ENCODE measurements around the gene SLC50A1.
"Not testable (repeated sequence)": the region's sequence is repeated elsewhere in the genome, so short reads cannot be mapped to it uniquely, and the experiment has no call there.

Gene SLC50A1

DNA sequence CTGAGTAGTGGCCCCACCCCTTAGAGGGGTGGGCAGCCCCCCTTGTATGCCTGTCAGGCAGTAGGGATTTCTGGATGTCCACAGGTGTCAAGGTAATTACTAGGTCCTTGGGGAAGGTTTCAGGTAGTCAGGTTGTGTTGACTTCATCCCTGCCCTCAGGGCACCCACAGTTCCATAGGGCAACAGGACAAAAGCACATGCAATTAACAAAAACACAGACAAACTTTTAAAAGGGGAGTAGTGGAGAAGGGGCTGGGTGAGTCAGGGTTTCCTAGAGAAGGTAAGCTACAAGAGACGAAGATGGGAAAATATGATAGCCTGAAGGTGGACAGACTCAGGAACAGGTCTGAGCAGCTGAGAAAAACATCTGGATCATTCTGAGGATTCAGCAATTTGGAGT lies 23.3 kb downstream of the SLC50A1 start:
- Histone ChIP-seq H4K20me1 (ENCODE audit: insufficient read depth) (no peaks in the 10 kb centered on the region), H2AFZ (ENCODE audit: low read depth) (no peak overlapping the region), H3K4me1 (ENCODE audit: low read depth, poor library complexity, severe bottlenecking) (no peaks in the 10 kb centered on the region), H3K79me2 (ENCODE audit: insufficient read depth, low read depth) (no peaks in the 10 kb centered on the region), H3K4me3 (IDR thresholded peaks at IDR 0.05; ENCODE audit: insufficient read depth, low read depth, low read length) (no peak overlapping the region), H3K9ac (no peak overlapping the region), H3K36me3 (ENCODE audit: insufficient read depth) (no peaks in the 10 kb centered on the region), H3K27me3 (ENCODE audit: insufficient read depth, low read depth) (no peaks in the 10 kb centered on the region; the same call in 1 of the 2 replicates), H3K27ac (no peak overlapping the region), H3K4me2 (no peak overlapping the region)
- TF ChIP-seq, protein P1, sequence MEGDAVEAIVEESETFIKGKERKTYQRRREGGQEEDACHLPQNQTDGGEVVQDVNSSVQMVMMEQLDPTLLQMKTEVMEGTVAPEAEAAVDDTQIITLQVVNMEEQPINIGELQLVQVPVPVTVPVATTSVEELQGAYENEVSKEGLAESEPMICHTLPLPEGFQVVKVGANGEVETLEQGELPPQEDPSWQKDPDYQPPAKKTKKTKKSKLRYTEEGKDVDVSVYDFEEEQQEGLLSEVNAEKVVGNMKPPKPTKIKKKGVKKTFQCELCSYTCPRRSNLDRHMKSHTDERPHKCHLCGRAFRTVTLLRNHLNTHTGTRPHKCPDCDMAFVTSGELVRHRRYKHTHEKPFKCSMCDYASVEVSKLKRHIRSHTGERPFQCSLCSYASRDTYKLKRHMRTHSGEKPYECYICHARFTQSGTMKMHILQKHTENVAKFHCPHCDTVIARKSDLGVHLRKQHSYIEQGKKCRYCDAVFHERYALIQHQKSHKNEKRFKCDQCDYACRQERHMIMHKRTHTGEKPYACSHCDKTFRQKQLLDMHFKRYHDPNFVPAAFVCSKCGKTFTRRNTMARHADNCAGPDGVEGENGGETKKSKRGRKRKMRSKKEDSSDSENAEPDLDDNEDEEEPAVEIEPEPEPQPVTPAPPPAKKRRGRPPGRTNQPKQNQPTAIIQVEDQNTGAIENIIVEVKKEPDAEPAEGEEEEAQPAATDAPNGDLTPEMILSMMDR (conservative IDR thresholded peaks at IDR 0.05; ENCODE audit: low read depth, low read length), result no peak

DNA sequence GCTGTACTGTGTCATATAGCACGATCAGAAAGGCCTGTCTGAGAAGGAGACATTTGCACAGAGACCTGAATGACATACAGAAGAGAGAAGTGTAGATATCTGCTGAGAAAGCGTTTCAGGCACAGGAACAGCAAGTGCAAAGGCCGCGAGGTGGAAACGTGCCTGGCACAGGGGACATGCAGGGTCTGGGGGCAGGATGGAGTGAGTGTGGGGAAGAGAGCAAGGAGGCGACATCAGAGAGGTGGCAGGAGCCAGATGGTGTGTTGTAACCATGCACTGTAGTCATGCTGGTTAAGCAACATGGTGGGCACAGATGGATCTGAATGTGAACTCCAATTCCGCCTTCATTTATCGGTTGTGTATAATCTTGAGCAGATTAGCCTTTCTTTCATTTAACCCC lies 24.5 kb downstream of the SLC50A1 start:
- H3K36me3 ChIP-seq (ENCODE audit: insufficient read depth), result no peaks in the 10 kb centered on the region
- H3K4me2 ChIP-seq, result no peak overlapping the region
- H3K27me3 ChIP-seq (ENCODE audit: insufficient read depth, low read depth), result no peaks in the 10 kb centered on the region; the same call in 1 of the 2 replicates
- no peak overlapping the region for H3K9ac ChIP-seq
- no peaks in the 10 kb centered on the region for H4K20me1 ChIP-seq (ENCODE audit: insufficient read depth)
- no peak overlapping the region for H3K4me3 ChIP-seq (IDR thresholded peaks at IDR 0.05; ENCODE audit: insufficient read depth, low read depth, low read length)
- H2AFZ ChIP-seq (ENCODE audit: low read depth), result no peak overlapping the region
- H3K79me2 ChIP-seq (ENCODE audit: insufficient read depth, low read depth), result no peaks in the 10 kb centered on the region
- no peaks in the 10 kb centered on the region for H3K4me1 ChIP-seq (ENCODE audit: low read depth, poor library complexity, severe bottlenecking)
- no peak overlapping the region for H3K27ac ChIP-seq
- TF ChIP-seq, protein P1 (conservative IDR thresholded peaks at IDR 0.05; ENCODE audit: low read depth, low read length), result no peak

DNA sequence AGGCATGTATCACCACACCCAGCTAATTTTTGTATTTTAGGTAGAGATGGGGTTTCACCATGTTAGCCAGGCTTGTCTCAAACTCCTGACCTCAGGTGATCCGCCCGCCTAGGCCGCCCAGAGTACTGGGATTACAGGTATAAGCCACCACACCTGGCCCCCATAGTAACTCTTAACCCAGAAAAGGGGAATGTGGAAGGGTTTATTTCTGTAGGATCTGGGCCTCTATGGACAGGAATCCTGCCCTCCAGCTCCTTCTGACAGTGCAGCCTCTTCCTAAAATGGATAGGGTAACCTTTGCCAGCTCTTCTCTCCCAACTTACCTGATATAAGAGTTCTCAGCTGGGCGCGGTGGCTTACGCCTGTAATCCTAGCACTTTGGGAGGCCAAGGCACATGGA lies 27.0 kb downstream of the SLC50A1 start:
- not testable (repeated sequence) for H4K20me1 ChIP-seq (ENCODE audit: insufficient read depth); H3K4me3 ChIP-seq (IDR thresholded peaks at IDR 0.05; ENCODE audit: insufficient read depth, low read depth, low read length); H3K4me2 ChIP-seq; H3K27me3 ChIP-seq (ENCODE audit: insufficient read depth, low read depth); H3K36me3 ChIP-seq (ENCODE audit: insufficient read depth); H3K79me2 ChIP-seq (ENCODE audit: insufficient read depth, low read depth); H2AFZ ChIP-seq (ENCODE audit: low read depth); H3K27ac ChIP-seq; H3K4me1 ChIP-seq (ENCODE audit: low read depth, poor library complexity, severe bottlenecking); H3K9ac ChIP-seq

DNA sequence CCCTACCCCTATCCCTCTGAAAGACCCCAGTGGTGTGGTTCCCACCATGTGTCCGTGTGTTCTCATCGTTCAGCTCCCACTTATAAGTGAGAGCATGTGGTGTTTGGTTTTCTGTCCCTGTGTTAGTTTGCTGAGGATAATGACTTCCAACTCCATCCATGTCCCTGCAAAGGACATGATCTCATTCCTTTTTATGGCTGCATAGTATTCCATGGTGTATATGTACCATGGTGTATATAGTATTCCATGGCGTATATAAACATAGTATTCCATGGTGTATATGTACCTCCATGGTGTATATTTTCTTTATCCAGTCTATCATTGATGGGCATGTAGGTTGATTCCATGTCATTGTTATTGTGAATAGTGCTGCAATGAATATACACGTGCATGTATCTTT lies 28.1 kb downstream of the SLC50A1 start:
- H3K9ac ChIP-seq; H3K4me1 ChIP-seq (ENCODE audit: low read depth, poor library complexity, severe bottlenecking); H3K79me2 ChIP-seq (ENCODE audit: insufficient read depth, low read depth); H3K36me3 ChIP-seq (ENCODE audit: insufficient read depth); H3K4me3 ChIP-seq (IDR thresholded peaks at IDR 0.05; ENCODE audit: insufficient read depth, low read depth, low read length); H3K27ac ChIP-seq; H2AFZ ChIP-seq (ENCODE audit: low read depth); H3K4me2 ChIP-seq; H3K27me3 ChIP-seq (ENCODE audit: insufficient read depth, low read depth); H4K20me1 ChIP-seq (ENCODE audit: insufficient read depth): not testable (repeated sequence)

DNA sequence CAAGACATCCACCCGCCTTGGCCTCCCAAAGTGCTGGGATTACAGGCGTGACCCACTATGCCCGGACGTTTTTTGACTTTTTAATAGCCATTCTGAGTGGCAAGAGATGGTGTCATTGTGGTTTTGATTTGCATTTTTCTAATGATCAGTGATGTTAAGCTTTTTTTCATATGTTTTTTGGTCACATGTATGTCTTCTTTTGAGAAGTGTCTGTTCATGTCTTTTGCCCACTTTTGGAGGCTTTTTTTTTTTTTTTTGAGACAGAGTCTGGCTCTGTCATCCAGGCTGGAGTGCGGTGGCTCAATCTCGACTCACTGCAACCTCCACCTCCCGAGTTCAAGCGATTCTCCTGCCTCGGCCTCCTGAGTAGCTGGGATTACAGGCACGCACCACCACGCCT lies 29.0 kb downstream of the SLC50A1 start:
- H3K79me2 ChIP-seq (ENCODE audit: insufficient read depth, low read depth); H3K27me3 ChIP-seq (ENCODE audit: insufficient read depth, low read depth); H4K20me1 ChIP-seq (ENCODE audit: insufficient read depth); H3K4me3 ChIP-seq (IDR thresholded peaks at IDR 0.05; ENCODE audit: insufficient read depth, low read depth, low read length); H3K27ac ChIP-seq; H3K9ac ChIP-seq; H3K36me3 ChIP-seq (ENCODE audit: insufficient read depth); H3K4me2 ChIP-seq; H2AFZ ChIP-seq (ENCODE audit: low read depth); H3K4me1 ChIP-seq (ENCODE audit: low read depth, poor library complexity, severe bottlenecking): not testable (repeated sequence)

DNA sequence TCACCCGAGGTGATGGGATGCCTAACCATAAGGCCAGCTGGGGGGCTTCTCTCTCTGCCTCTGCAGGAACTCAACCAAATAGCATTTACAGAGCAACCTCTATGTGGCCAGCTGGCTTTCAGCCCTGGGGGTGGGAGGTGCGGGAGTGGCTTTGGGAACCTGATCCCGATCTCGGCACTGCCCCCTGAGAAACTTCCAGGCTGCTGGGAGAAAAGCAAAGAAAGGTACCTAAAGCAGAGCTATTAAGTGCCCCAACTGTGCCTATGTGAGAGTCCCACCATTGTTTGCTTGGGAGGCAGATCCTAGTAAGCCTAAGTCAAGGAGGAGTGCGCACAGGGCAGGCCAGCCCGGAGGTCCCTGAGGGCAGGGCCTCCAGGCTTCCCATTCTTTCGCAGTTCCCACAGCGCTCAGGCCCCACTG lies 30.4 kb downstream of the SLC50A1 start:
- Histone ChIP-seq H3K9ac (no peak overlapping the region), H3K27me3 (ENCODE audit: insufficient read depth, low read depth) (no peaks in the 10 kb centered on the region), H3K4me2 (no peak overlapping the region), H4K20me1 (ENCODE audit: insufficient read depth) (no peaks in the 10 kb centered on the region), H3K79me2 (ENCODE audit: insufficient read depth, low read depth) (no peaks in the 10 kb centered on the region), H3K27ac (no peak overlapping the region), H3K36me3 (ENCODE audit: insufficient read depth) (no peaks in the 10 kb centered on the region; the same call in 1 of the 2 replicates), H3K4me3 (IDR thresholded peaks at IDR 0.05; ENCODE audit: insufficient read depth, low read depth, low read length) (no peak overlapping the region), H3K4me1 (ENCODE audit: low read depth, poor library complexity, severe bottlenecking) (peaks cover 7% of the 10 kb centered on the region), H2AFZ (ENCODE audit: low read depth) (no peak overlapping the region)
- TF ChIP-seq, protein P1 (conservative IDR thresholded peaks at IDR 0.05; ENCODE audit: low read depth, low read length), result no peak
